Hematopoietic multipotent progenitor cell treated with erythropoietin and hydrocortisone succinate and interleukin-3 and kit ligand, for 6 days (in vitro differentiated cells): ENCODE data around the gene PI16.

Experiments
- DNase-seq: peaks from one replicate; pipeline ENCODE4 v3.0.0-alpha.2; 2015

Gene PI16, protein sequence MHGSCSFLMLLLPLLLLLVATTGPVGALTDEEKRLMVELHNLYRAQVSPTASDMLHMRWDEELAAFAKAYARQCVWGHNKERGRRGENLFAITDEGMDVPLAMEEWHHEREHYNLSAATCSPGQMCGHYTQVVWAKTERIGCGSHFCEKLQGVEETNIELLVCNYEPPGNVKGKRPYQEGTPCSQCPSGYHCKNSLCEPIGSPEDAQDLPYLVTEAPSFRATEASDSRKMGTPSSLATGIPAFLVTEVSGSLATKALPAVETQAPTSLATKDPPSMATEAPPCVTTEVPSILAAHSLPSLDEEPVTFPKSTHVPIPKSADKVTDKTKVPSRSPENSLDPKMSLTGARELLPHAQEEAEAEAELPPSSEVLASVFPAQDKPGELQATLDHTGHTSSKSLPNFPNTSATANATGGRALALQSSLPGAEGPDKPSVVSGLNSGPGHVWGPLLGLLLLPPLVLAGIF

DNA sequence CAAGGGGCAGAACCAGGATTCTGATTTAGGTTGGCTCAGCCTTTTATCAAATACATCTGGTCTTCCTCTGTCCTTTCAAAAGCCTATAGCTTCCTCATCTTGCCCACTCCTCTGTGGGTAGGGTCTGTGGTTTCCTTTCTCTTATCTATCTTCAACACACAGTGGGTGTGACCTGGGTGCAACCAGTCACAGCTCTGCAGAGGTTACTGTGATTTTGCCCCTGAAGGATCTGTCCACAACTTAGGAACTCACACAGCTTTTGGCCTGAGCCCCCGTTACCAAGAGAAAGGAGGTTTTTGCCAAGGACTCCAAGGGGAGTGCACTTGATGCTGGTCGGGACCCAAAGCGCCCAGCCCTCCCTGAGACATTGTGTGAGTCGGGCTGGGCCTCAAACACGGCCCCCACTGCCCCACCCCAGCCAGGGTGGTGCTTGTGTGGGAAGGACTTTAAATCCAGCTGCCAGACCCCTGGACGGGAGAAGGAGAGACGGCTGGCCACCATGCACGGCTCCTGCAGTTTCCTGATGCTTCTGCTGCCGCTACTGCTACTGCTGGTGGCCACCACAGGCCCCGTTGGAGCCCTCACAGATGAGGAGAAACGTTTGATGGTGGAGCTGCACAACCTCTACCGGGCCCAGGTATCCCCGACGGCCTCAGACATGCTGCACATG is at the start of gene PI16:
TSS of gene PI16 (plus strand) at position 477 of the 670 bp plus-strand sequence. CDS start at position 500, 23 bp downstream.
- DNase-seq = peak; percentile 93

DNA sequence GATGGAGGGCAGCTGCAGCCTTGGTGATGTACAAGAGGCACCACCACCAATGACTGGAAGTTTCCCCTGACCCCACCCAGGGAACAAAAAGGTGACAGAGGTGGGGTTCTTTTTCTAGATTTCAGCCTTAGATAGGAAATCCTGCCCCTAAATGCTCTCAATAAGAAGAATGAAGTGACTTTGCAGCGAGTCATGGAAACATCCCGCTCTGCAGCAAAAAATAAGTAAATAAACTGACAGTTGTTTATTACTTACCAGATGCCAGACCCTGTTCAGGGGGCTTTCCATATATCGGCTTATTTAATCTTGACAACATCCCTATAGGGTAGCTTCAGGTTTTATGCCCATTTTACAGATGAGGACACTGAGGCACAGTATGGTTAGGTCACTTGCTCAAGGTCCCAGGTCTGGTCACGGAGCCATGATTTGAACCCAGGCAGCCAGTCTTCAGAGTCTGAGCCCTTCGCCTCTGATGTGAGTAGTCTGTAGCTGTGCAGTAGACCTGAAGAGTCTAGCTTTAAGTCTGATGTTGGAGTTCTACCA is 49.6 kb upstream of the PI16 start:
- no peak for DNase-seq

DNA sequence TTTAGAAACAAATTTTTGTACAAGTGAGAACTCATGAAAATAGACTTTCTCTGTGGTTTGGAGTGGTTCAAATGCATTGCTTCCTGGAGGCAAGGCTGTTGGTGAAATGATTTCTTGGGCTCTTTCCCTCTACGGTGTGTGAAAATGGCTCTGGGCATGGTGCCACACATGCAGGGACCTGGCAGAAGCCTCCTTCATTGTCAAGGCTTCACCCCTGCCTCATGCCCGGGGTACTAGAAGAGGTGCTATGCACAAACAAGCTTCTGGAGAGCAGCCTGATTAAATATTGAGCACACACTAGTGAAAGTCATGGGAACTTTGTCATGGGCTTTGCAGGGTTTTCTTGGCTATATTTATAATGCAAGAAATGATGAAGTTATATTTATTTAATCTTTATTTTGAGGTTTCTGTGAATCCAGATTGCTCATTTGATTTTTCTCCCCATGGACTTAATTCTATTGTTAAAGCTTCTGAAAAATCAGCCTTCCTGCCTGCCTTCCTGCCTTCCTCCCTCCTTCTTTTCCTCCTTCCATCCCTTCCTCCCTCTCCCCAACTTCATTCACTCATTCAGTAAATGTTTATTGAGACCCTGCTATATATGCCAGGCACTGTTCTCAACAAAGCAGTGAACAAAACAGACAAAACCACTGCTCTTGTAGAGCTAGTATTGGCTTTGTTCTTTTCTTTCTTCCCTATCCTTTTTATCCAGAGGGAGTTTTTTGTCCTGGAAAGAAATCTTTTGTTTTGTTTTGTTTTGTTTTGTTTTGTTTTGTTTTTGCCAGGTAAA is 47.8 kb upstream of the PI16 start:
- DNase-seq = no peak

DNA sequence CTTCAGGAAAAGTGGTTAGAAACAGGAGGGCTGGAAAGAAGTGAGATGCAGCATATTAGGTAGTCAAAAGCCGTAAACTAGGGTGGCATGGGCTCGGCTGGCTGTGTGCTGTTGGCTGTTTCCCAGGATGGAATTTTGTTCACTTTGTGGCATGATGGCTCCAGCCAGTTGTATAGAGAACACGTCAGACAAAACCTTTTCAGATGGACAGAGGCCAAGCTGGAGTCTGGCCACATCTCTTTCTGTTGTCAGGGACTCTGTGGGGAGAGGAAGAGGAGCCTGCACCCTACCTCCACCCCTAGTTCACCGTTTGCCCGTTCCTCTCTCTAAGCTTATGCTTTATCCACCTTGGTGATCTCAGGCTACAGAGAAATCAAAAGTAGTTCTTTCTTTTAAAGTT is 46.8 kb upstream of the PI16 start:
- DNase-seq = peak; percentile 34

DNA sequence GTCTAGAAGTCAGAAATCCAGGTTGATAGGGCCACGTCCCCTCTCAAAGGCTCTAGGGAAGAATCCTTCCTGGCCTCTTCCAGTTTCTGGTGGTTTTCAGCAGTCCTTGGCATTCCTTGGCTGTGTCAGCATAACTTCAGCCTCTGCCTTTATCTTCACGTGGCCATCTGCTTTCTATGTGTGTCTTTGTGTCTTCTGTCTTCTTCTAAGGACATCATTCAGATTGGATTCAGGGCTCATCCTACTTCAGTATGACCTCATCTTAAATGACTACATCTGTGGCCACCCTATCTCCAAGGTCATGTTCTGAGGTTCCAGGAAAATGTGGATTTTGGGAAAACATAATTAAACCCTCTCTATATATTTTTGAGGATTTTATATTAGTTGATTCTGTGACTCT is 45.8 kb upstream of the PI16 start:
- peak; percentile 17 for DNase-seq

DNA sequence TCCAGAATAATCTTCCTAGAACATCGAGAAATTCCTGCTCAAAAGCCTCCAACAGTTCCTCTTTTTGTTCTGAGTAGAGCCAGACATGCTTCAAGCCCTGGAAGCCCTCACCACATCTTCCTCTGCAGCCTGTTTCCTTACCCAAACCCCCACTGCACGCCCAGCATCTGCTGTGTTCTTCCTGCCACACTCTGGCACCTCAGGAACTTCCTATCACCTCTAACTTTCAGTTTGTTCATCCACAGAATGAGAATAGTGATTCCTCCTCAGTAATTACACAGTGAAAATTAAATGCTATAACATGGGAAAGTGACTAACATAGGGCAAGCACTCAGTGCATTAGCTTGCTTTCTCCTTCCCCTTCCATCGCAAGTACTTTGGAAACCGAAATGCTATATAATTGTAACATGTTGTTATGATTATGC is 42.5 kb upstream of the PI16 start:
- DNase-seq = peak; percentile 58

DNA sequence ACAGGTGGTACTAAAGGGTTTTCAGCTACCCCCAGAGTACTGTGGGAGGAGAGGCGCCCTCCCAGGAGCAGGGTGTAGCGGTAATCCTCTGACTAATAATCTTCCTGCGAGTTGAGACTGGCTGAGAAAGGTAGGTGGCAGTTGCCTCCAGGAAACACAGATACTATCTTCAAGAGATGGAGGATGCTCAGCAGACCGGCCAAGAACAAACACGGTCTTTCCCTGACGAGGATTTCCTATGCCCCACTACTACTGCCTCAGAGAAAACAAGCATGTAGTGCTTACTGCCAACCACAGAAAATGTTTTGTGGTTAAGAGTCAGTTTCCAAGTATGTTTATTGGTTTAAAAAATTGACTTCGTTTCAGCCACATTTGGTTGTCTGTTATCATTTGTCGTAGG is 42.0 kb upstream of the PI16 start:
- DNase-seq = peak; percentile 8

DNA sequence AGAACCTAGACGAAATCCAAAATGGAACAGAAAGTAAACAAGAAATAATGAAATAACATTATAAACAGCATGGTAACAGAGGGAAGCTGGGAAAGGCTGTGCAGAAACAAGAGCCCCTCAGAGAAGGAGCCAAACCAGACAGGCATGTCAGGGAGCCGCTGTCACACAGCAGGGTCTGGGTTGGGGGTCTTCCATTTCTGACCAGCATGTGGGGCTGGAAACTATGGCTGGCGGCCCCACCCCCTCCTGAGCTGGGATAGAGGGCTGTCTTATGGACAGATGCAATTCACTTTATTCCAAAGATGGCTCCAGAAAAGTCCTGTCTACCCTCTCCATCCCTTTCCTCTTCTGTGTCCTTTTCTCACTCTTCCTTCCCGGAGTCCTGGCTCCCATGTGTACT is 41.5 kb upstream of the PI16 start:
- no peak for DNase-seq

DNA sequence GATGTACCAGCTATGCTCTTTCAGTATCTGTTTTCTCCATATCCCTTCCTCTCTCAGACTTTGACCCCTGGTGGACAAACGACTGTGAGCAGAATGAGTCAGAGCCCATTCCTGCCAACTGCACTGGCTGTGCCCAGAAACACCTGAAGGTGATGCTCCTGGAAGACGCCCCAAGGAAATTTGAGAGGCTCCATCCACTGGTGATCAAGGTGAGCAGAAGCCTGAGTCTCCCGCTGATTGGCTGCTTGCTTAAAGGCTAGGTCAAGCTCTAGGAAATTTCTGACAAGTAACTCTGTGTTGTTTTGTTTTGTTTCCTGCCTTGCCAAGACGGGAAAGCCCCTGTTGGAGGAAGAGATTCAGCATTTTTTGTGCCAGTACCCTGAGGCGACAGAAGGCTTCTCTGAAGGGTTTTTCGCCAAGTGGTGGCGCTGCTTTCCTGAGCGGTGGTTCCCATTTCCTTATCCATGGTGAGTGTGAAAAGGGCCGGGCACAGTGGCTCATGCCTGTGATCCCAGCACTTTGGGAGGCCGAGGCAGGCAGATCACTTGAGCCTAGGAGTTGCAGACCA is 40.2 kb upstream of the PI16 start:
- peak; percentile 14 for DNase-seq

DNA sequence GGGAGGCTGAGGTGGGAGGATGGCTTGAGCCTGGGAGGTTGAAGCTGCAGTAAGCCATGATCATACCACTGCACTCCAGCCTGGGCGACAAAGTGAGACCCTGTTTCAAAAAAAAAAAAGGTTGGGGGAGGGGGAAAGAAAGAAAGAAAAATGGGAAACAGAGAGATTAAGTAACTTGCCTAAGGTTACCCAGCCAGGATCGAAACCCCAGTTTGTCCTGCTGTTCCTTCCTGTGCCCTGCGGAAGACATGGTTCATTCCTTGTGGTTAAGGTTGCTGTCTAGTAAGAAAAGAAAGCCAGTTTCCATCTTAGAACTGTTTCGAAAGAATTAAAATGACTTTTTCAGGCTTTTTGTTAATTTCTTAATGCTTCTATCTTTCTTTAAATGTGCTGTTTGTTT is 38.9 kb upstream of the PI16 start:
- DNase-seq = no peak

DNA sequence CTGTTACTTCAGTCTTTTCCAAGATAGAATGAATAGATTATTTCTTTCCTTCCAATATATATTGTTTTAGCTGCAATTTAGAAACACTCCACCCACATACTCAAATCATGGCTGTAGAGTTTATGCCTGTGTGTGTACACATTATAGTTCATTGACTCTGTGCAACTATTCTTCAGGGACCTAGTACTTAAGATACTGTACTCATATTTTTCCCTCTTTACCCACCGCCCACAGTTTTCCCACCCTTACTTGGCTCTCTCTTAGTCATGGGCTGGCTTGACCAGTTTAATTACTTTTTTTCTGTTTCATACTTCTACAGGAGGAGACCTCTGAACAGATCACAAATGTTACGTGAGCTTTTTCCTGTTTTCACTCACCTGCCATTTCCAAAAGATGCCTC is 38.4 kb upstream of the PI16 start:
- no peak for DNase-seq

DNA sequence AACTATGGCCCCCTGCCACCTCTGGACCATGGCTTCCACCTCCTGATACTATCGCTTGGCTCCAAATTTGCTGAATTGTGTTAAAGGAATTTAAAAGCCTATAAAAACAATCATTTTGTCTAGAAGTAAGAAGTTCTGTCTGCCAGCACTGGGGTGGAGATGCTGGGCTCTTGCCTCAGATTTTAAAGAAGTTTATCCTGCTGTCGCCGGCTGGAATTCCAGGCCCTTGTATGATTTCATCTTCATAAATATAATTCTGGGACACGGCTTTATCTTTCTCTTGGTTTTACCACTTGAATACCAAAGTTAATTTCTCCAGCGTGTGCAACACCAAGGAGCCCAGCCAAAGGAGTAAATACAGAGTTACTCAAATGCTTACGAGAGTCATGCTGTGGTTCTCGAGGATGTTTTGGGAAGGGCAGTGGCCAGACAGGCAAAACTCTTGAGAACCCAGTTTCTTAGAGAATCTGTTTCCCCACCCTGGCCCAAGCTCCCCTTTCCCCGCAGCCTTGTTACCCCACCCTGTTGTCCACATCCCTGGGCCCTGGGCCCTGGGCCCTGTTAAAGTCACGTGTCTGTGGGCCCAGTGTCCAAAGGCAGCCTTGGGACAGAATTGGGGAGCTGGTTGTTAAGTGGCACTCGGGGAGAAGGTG is 36.9 kb upstream of the PI16 start:
- DNase-seq = no peak

DNA sequence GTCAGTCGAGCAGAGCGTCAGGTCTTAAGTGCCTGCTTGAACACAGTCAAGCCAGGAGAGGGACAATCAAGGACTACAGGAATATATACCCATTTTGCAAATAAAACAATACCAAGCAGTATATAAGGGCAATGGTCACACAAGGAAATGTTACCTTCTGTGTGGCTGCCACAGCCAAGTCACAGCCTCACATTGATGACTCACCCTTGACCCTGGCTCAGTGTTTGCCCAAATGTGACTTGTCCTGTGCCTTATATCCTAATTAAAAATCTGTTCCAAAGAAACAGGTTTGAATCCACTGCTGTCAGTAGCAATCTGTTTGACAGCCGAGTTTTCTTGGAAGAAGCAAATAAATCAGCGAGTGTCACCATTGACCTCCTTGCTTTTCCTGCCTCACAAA is 34.5 kb upstream of the PI16 start:
- DNase-seq = no peak

DNA sequence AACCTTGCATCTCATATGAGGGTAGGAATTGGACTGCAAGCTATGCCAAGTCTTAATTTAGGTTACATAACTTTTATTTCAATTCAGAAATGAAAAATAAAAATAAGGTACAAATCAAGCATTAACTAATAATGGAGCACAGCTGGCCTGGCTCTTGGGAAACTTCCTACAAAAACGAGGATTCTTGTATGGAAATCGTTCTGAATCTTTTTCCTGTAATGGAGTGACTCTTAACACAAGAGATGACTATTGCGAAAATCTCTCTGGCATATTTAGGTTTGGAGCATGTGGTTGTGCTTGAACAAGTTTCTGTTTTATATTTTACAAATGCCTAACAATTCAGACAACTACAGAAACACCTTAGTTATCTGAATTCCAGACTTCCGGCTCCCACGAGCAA is 34.0 kb upstream of the PI16 start:
- no peak for DNase-seq

DNA sequence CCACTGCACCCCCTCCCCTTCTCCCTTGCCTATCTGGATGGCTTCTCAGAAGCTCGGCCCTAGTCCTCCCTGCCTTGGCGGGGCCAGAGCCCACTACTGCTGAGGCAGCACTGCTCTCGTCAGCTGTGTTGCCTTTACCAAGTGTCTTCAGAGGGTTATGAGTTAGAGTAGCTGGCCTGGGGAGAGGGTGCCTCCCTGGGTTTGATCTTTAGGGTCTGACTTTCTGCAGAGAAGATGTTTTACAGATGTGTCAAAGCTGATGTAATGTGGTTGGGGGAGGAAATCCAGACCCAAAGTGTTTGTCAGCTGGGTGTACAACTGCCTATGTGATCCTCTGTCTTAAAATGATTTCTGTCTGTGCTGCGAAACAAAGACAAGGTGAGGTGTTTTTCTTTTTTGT is 30.4 kb upstream of the PI16 start:
- DNase-seq = no peak

DNA sequence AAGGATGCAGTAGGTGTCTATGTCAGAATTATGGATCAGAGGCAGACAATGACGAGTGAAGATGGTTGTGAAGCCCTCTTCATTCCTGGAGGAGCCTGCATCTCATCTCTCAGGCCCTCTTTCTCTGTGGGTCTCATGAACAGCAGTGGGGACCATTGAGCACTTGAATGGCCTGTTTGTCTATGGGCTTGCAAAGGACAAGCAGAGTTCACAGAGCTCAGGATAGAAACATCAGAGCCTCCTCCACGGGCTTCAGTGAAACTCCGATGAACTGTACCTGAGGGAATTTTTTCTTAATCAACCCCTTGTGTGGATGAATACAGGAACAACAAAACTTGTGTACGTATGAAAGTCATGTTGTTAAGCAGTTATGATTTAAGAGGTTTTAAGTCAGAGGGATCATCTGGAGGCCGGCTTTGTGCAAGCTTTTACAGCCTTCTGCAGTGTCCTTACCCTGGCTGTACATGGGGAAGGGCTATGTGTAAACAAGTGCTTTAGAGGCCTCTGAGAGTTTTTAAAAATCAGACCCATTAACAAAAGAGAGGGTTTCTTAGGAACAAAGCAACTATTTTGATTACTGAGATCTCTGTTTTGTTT is 29.7 kb upstream of the PI16 start:
- DNase-seq = no peak

DNA sequence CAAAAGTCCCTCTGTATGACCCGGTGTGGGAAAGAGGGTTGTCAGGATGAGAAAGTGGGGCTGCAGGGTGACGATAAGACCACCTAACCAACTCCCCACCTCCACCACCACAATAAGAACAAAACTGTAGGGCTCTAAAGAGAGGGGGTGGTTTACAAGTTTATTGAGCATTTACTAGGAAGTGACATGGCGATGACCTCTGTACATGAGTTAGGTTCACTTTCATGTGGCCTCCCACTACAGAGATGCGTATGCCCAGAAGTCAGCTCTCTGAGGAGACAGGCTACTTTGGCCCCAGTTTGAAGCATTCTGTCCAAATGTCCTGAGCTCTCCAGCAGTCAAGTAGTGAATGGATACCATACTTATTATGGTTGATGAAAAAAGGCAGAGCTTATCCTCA is 28.7 kb upstream of the PI16 start:
- no peak for DNase-seq

DNA sequence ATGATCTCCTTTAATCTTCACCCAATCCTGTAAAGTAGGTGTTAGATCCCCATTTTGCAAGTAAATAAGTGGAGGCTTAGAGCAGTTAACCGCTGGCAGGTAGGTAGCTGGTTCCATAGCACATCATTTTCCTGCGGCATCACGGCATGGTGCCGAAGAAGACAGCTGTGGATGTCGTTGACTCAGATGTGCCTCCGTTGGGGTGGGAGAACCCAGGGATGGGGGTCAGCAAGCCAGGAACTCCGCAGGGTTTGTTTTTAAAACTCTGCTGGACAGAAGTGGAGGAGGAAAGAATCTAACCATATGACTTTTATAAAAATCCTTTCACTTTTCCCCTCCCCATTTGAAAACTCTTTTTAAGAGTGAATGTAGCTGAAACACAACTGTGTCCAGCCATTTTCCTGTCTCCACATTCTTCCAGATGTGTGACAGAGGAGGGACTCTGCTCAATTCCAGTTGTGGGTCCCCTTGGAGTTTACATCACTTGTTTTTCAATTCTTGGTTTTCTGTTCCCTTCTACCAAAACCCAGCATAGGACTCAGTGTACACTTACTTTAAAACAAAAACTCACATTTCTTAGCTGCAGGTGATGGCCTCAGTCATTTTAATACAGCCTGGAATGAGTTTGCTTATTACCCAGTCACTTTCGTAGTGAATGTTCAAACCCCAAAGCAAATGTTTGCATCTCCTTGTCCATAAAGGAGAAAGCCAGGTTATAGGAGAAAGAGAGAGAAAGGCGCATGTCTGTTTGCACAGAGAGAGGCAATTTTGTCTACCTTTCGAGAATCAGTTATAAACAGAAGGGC is 27.6 kb upstream of the PI16 start:
- no peak for DNase-seq

DNA sequence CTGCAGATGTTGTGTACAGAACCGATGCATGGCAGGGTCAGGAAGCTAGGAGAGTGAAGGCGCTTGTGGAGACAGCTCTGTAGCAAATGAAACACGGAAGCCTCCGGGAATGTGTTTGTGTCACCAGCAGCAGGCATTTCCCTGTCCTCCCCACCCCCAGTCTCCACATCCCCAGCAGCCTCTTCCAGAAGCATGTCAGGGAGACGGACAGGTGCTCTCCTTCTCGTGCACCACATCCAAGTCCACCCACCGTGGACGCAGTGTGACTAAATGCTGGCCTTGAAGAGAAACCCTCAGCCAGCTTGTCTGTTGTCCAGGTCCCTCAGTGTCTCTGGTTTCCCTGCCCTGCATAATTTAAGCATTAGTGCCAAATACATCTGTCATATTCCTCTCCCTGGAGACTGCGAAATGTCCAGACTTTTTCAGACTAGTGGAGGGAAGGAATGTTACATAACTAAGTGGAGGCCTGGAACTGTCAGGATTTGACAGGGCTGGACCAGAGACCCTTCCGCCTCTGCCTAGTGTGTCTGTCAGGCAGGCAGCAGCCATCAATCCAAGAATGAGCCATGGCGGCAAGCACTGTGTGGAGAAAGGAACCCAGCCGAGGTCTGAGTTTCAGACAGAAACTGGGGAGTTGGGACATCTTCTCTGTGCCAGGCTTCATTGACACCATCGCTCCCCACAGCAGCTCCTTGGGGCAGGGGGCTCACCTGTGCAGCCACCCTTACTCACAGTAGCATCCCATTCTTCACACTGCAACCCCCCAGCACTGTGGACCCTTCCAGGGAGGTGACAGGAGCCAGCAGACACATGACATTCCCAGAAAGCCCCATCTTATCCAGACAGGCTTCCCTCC is 26.6 kb upstream of the PI16 start:
- DNase-seq = no peak

DNA sequence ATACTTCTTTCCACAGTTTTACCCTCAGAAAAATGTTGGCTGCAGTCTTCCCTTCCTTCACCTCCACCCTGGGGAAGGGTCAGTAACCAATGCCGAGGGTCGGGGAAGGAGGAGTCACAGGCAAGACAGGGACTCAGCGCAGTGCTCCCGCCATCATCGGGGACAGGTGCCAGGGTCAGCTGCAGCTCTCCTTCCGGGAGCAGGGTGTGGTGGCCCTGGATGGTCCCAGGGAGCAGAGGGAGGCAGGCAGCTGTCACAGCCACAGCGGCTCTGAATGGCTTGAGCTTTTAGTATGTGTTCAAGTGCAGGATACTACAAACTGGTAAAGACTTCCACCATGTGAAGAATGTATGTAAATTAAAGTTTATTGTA is 26.0 kb upstream of the PI16 start:
- DNase-seq = no peak
